Measurements from ENCODE around the gene SPEN. TPM values are rescaled to one million over a fixed set of nuclear protein-coding genes. Genes with fewer than 3 reads are reported as not detected.

SPEN gene
- polyA plus RNA-seq, 1 donor from 2014 or later = 7.1 TPM

- Histone ChIP-seq H3F3A (ENCODE audit: insufficient read depth, low read length, poor library complexity, severe bottlenecking) (no peaks in the 10 kb centered on the region), H3K9ac (ENCODE audit: low read length) (no peak overlapping the region), H3K27me3 (ENCODE audit: insufficient read depth, low read depth, low read length) (no peaks in the 10 kb centered on the region), H3K36me3 (ENCODE audit: insufficient read depth, low read length) (no peaks in the 10 kb centered on the region), H2AFZ (ENCODE audit: low read depth, low read length) (no peak overlapping the region), H3K27ac (ENCODE audit: low read length) (no peak overlapping the region), H3K4me3 (ENCODE audit: low read length) (no peak overlapping the region), H3K9me3 (ENCODE audit: low read length) (no peaks in the 10 kb centered on the region), H3K79me2 (replicated peaks; ENCODE audit: insufficient read depth, low read length) (peaks cover 83% of the 10 kb centered on the region), H3K4me2 (ENCODE audit: low read length) (no peak overlapping the region), H3K9me2 (ENCODE audit: insufficient read depth, low read length) (no peaks in the 10 kb centered on the region), H4K20me1 (ENCODE audit: insufficient read depth) (peaks cover 3% of the 10 kb centered on the region)
- TF ChIP-seq EP300 (conservative IDR thresholded peaks at IDR 0.05; ENCODE audit: poor library complexity, severe bottlenecking) (no peak), SMC3 (conservative IDR thresholded peaks at IDR 0.05; ENCODE audit: poor library complexity) (no peak), POLR2AphosphoS5 (IDR thresholded peaks at IDR 0.05) (no peak), TAF1 (IDR thresholded peaks at IDR 0.05; ENCODE audit: low read depth) (no peak), RAD21 (conservative IDR thresholded peaks at IDR 0.05) (no peak), MXI1 (conservative IDR thresholded peaks at IDR 0.05; ENCODE audit: poor library complexity, severe bottlenecking) (no peak), EZH2 (IDR thresholded peaks at IDR 0.05; ENCODE audit: borderline replicate concordance, insufficient read depth, low read length, poor library complexity, severe bottlenecking) (no peak)
- TF ChIP-seq, protein P1, sequence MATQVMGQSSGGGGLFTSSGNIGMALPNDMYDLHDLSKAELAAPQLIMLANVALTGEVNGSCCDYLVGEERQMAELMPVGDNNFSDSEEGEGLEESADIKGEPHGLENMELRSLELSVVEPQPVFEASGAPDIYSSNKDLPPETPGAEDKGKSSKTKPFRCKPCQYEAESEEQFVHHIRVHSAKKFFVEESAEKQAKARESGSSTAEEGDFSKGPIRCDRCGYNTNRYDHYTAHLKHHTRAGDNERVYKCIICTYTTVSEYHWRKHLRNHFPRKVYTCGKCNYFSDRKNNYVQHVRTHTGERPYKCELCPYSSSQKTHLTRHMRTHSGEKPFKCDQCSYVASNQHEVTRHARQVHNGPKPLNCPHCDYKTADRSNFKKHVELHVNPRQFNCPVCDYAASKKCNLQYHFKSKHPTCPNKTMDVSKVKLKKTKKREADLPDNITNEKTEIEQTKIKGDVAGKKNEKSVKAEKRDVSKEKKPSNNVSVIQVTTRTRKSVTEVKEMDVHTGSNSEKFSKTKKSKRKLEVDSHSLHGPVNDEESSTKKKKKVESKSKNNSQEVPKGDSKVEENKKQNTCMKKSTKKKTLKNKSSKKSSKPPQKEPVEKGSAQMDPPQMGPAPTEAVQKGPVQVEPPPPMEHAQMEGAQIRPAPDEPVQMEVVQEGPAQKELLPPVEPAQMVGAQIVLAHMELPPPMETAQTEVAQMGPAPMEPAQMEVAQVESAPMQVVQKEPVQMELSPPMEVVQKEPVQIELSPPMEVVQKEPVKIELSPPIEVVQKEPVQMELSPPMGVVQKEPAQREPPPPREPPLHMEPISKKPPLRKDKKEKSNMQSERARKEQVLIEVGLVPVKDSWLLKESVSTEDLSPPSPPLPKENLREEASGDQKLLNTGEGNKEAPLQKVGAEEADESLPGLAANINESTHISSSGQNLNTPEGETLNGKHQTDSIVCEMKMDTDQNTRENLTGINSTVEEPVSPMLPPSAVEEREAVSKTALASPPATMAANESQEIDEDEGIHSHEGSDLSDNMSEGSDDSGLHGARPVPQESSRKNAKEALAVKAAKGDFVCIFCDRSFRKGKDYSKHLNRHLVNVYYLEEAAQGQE (IDR thresholded peaks at IDR 0.05; ENCODE audit: borderline replicate concordance) = no peak
- TF ChIP-seq, protein P2, sequence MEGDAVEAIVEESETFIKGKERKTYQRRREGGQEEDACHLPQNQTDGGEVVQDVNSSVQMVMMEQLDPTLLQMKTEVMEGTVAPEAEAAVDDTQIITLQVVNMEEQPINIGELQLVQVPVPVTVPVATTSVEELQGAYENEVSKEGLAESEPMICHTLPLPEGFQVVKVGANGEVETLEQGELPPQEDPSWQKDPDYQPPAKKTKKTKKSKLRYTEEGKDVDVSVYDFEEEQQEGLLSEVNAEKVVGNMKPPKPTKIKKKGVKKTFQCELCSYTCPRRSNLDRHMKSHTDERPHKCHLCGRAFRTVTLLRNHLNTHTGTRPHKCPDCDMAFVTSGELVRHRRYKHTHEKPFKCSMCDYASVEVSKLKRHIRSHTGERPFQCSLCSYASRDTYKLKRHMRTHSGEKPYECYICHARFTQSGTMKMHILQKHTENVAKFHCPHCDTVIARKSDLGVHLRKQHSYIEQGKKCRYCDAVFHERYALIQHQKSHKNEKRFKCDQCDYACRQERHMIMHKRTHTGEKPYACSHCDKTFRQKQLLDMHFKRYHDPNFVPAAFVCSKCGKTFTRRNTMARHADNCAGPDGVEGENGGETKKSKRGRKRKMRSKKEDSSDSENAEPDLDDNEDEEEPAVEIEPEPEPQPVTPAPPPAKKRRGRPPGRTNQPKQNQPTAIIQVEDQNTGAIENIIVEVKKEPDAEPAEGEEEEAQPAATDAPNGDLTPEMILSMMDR (IDR thresholded peaks at IDR 0.05; ENCODE audit: poor library complexity, severe bottlenecking) = no peak
Measured at GRCh38 chr1:15883326-15883725, 35.8 kb downstream of the SPEN start.

DNA sequence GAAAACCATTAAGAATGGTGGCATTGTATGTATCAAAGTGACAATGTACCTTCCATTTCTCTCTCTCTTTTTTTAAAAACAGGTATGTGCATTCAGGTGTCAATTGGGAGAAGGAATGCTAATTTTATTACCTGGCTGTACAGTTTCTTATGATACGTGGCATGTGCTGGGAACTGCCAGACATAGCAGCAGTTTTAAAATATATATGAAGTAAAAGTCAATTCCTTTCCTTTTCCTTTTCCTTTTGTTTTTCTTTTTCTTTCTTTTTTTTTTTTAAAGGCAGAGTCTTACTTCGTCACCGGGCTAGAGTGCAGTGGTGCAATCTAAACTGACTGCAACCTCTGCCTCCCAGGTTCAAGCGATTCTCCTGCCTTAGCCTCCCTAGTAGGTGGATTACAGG is 37.0 kb downstream of the SPEN start:
- Histone ChIP-seq H3K79me2 (replicated peaks; ENCODE audit: insufficient read depth, low read length) (peaks cover 86% of the 10 kb centered on the region), H2AFZ (ENCODE audit: low read depth, low read length) (no peak overlapping the region), H3K9ac (ENCODE audit: low read length) (no peak overlapping the region), H3K4me2 (ENCODE audit: low read length) (no peak overlapping the region), H3F3A (ENCODE audit: insufficient read depth, low read length, poor library complexity, severe bottlenecking) (no peaks in the 10 kb centered on the region), H4K20me1 (ENCODE audit: insufficient read depth) (peaks cover 3% of the 10 kb centered on the region), H3K27me3 (ENCODE audit: insufficient read depth, low read depth, low read length) (no peaks in the 10 kb centered on the region), H3K9me3 (ENCODE audit: low read length) (no peaks in the 10 kb centered on the region), H3K4me3 (ENCODE audit: low read length) (no peak overlapping the region), H3K27ac (ENCODE audit: low read length) (no peak overlapping the region), H3K9me2 (ENCODE audit: insufficient read depth, low read length) (no peaks in the 10 kb centered on the region), H3K36me3 (ENCODE audit: insufficient read depth, low read length) (no peaks in the 10 kb centered on the region)
- TF ChIP-seq SMC3 (conservative IDR thresholded peaks at IDR 0.05; ENCODE audit: poor library complexity) (no peak), TAF1 (IDR thresholded peaks at IDR 0.05; ENCODE audit: low read depth) (no peak), MXI1 (conservative IDR thresholded peaks at IDR 0.05; ENCODE audit: poor library complexity, severe bottlenecking) (no peak), POLR2AphosphoS5 (IDR thresholded peaks at IDR 0.05) (no peak), EP300 (conservative IDR thresholded peaks at IDR 0.05; ENCODE audit: poor library complexity, severe bottlenecking) (no peak), RAD21 (conservative IDR thresholded peaks at IDR 0.05) (no peak), EZH2 (IDR thresholded peaks at IDR 0.05; ENCODE audit: borderline replicate concordance, insufficient read depth, low read length, poor library complexity, severe bottlenecking) (no peak)
- TF ChIP-seq, protein P1 (IDR thresholded peaks at IDR 0.05; ENCODE audit: borderline replicate concordance) = no peak
- TF ChIP-seq, protein P2 (IDR thresholded peaks at IDR 0.05; ENCODE audit: poor library complexity, severe bottlenecking) = no peak

Measured in neural cell (in vitro differentiated cells).